ELF-1 (cell line): ENCODE data around the gene UMODL1.

Experiments
- DNase-seq: peaks from one replicate; pipeline ENCODE4 v3.0.0-alpha.2; 2016; ENCODE audit warnings: low read depth, low spot score

UMODL1 gene

GRCh38 chr21:42148097-42148496 is 77.0 kb downstream of the UMODL1 start:
- DNase-seq = no peak

- no peak for DNase-seq
Measured at GRCh38 chr21:42148584-42148983, 77.5 kb downstream of the UMODL1 start.

- DNase-seq = no peak
Measured at GRCh38 chr21:42149656-42150473, 78.7 kb downstream of the UMODL1 start.

DNA sequence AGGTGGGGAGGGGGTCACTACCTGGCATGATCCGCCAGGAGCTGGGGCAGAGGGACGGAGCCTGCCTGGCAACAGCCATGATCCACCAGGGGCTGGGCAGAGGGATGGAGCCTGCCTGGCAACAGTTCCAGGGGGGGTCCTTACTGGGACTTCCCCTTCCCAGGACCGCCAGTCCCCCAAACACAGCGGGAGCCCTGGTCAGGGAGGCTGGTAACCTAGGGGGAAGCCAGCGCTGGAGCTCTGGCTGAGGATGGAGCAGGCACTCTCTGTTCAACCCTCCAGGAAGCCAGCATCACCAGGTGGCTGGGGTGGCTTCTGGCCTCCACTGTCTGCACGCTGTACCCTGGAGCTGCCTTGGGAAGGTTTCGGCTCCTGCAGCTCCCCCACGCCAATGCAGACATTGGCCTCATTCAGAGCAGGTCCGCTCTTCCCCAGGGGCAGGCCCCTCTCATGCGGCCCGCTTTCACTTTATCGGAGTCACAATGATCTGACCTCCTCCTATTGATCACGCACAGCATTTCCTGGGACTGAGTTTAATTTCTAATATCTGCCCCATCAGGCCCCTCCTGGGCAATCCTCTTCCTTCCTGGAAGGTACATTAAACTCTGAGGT is 79.5 kb downstream of the UMODL1 start:
- no peak for DNase-seq

DNA sequence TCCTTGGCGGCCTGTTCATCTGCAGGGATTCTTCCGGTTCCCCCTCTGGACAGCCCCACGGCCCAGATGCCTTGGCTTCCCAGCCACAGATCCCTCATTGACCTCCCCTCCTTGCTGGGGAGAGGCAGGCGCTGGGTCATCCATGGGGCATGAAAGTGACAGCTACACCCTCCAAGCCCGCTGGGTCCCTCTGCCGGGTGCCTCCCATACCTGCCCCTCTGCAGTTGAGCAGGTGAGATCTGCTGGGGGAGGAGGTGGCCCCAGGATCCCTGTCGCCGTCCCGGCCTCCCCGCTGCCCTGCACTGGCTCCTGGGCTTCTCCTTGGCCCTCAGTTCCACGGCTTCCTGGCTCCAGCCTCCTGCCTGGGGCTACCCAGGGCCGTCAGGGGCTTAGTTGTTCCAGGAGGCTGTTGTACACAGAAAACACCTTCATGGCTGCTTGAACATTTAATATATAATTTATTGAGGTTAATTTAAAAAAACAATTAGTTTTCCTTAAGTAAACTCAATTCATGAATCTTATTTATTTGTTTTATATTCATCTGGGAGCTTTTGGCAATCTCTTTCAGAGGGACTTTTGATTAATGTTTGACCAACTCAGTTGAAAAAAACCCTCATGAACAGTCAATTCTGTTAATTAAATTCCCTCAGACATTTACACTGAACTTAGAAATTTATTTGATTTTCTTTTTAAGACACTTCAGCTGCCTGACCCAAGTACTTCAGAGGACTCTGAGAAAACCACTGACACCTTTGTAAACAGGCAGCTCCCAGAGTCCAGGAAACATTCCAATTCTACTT is 80.2 kb downstream of the UMODL1 start:
- no peak for DNase-seq

GRCh38 chr21:42151948-42152220 is 80.8 kb downstream of the UMODL1 start:
- no peak for DNase-seq

- DNase-seq = no peak
Measured at GRCh38 chr21:42153046-42153686, 82.0 kb downstream of the UMODL1 start.

- DNase-seq = no peak
Measured at GRCh38 chr21:42153746-42154145, 82.6 kb downstream of the UMODL1 start.

DNA sequence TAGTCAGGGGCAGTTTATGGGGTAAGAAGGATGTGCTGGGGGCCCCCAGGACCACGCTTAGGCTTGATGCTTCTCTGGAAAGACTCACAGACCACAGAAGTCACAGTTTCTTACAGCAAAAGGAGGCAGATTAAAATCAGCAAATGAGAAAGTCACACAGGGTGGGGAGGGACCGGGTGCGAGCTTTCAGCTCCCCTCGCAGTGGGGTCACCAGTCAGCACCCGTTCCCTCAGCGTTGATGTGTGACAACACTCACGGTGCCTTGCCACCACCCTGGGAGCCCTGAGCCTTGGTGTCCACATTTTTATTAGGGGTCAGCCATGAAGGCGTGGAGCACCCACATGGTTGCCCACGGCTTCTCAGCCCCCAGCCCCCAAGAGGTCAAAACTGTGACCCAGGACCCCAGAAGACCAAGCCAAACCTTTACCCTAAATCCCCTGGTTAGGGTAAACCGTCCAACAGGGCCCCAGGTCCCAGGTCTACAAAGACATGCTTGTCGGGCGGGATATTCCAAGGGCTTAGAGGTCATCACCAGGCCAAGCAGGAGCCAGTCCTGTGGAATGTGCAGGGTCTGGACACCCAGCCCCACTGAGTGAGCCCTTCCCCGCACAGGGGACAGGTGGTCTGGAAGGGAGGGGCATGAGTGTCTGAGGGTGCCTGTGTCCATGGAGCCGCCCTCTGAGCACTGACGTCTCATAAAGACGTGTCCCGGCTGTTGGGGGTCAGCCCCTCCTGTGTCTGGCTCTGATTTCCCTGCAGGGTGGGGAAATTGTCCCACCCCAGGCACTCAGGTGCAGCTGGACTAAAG is 83.3 kb downstream of the UMODL1 start:
- DNase-seq = no peak

DNA sequence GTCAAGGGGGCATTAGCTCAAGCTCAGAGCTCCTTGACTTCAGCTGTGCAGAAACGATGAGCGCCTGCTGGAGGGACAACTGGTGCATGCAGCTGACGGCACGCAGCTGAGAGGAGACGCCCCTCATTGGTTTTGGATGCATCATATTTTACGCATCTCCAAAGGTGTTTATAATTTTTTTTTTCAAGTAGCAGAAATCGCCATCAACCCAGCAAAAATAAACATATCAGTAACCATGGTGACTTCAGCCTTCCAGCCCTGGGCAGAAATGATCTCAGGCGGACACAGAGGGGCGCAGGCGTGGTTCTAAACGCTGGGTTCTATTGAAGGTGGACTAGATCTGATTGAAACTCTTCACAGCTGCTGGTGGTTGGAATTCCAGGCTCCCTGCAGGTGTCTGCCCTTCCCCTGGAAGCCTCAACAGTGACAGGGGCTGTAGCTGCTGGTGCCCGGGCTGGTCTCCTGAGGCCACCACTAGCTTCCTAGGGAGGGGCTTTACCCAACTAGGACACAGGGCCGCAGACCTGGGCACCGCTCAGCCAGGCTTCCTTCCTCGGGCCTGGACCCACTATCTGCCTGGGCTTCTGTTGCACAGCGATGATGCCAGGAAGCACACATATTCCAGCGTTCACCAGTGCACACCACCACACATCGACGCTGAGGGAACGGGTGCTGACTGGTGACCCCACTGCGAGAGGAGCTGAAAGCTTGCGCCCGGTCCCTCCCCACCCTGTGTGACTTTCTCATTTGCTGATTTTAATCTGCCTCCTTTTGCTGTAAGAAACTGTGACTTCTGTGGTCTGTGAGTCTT is 84.1 kb downstream of the UMODL1 start:
- no peak for DNase-seq

- DNase-seq = peak; percentile 47
Measured at GRCh38 chr21:42156690-42157605, 85.8 kb downstream of the UMODL1 start.

- peak; percentile 61 for DNase-seq
Measured at GRCh38 chr21:42157606-42158310, 86.6 kb downstream of the UMODL1 start.

GRCh38 chr21:42158846-42159245 is 87.7 kb downstream of the UMODL1 start:
- DNase-seq = no peak

GRCh38 chr21:42159560-42160110 is 88.5 kb downstream of the UMODL1 start:
- DNase-seq = no peak

GRCh38 chr21:42160111-42160721 is 89.1 kb downstream of the UMODL1 start:
- no peak for DNase-seq

GRCh38 chr21:42160765-42161164 is 89.6 kb downstream of the UMODL1 start:
- no peak for DNase-seq

- no peak for DNase-seq
Measured at GRCh38 chr21:42161401-42161955, 90.4 kb downstream of the UMODL1 start.
